Measurements from ENCODE around the gene OR8S1.
"Not testable (repeated sequence)": the region's sequence is repeated elsewhere in the genome, so short reads cannot be mapped to it uniquely, and the experiment has no call there.

The OR8S1 gene

GRCh38 chr12:48512855-48513254 is 12.6 kb upstream of the OR8S1 start:
- Histone ChIP-seq H3K27ac (ENCODE audit: low read depth, low read length, severe bottlenecking) (no peak overlapping the region), H3K36me3 (ENCODE audit: control insufficient read depth, insufficient read depth, low read length) (no peaks in the 10 kb centered on the region), H3K9me3 (ENCODE audit: control insufficient read depth, low read length) (peaks cover 12% of the 10 kb centered on the region), H3K4me3 (ENCODE audit: extremely low read depth, insufficient read depth, low read length, poor library complexity, severe bottlenecking) (no peak overlapping the region), H3K4me1 (ENCODE audit: control insufficient read depth, insufficient read depth, low read length, poor library complexity, severe bottlenecking) (no peaks in the 10 kb centered on the region)
- WGBS, 2 experiments (ENCODE audit: insufficient coverage in 2 of 2): 45% methylated on average over 2 of the region's 2 CpGs

- Histone ChIP-seq H3K9me3 (ENCODE audit: control insufficient read depth, low read length) (peaks cover 12% of the 10 kb centered on the region), H3K4me1 (ENCODE audit: control insufficient read depth, insufficient read depth, low read length, poor library complexity, severe bottlenecking) (no peaks in the 10 kb centered on the region), H3K27ac (ENCODE audit: low read depth, low read length, severe bottlenecking) (no peak overlapping the region), H3K4me3 (ENCODE audit: extremely low read depth, insufficient read depth, low read length, poor library complexity, severe bottlenecking) (no peak overlapping the region), H3K36me3 (ENCODE audit: control insufficient read depth, insufficient read depth, low read length) (no peaks in the 10 kb centered on the region)
- no CpG with 5 or more reads among the region's 1 CpG for WGBS, 2 experiments (ENCODE audit: insufficient coverage in 2 of 2)
Measured at GRCh38 chr12:48514728-48515127, 10.7 kb upstream of the OR8S1 start.

GRCh38 chr12:48520381-48520780 is 5.1 kb upstream of the OR8S1 start:
- not testable (repeated sequence) for H3K36me3 ChIP-seq (ENCODE audit: control insufficient read depth, insufficient read depth, low read length); H3K4me1 ChIP-seq (ENCODE audit: control insufficient read depth, insufficient read depth, low read length, poor library complexity, severe bottlenecking); H3K4me3 ChIP-seq (ENCODE audit: extremely low read depth, insufficient read depth, low read length, poor library complexity, severe bottlenecking); H3K9me3 ChIP-seq (ENCODE audit: control insufficient read depth, low read length); H3K27ac ChIP-seq (ENCODE audit: low read depth, low read length, severe bottlenecking)
- 77 to 86% methylated on average over 5 to 12 of the region's 24 CpGs for WGBS, 2 experiments (ENCODE audit: insufficient coverage in 2 of 2)

- WGBS, 2 experiments (ENCODE audit: insufficient coverage in 2 of 2): 92 to 96% methylated on average over 44 of the region's 44 CpGs
- no peaks in the 10 kb centered on the region for H3K36me3 ChIP-seq (ENCODE audit: control insufficient read depth, insufficient read depth, low read length)
- no peaks in the 10 kb centered on the region for H3K4me1 ChIP-seq (ENCODE audit: control insufficient read depth, insufficient read depth, low read length, poor library complexity, severe bottlenecking)
- H3K9me3 ChIP-seq (ENCODE audit: control insufficient read depth, low read length): no peaks in the 10 kb centered on the region
- H3K27ac ChIP-seq (ENCODE audit: low read depth, low read length, severe bottlenecking): no peak overlapping the region
- no peak overlapping the region for H3K4me3 ChIP-seq (ENCODE audit: extremely low read depth, insufficient read depth, low read length, poor library complexity, severe bottlenecking)
Measured at GRCh38 chr12:48527891-48528670, 2.6 kb downstream of the OR8S1 start.

GRCh38 chr12:48532601-48533000 is 7.2 kb downstream of the OR8S1 start:
- Histone ChIP-seq H3K9me3 (ENCODE audit: control insufficient read depth, low read length) (no peaks in the 10 kb centered on the region), H3K4me3 (ENCODE audit: extremely low read depth, insufficient read depth, low read length, poor library complexity, severe bottlenecking) (no peak overlapping the region), H3K4me1 (ENCODE audit: control insufficient read depth, insufficient read depth, low read length, poor library complexity, severe bottlenecking) (no peaks in the 10 kb centered on the region), H3K27ac (ENCODE audit: low read depth, low read length, severe bottlenecking) (no peak overlapping the region), H3K36me3 (ENCODE audit: control insufficient read depth, insufficient read depth, low read length) (no peaks in the 10 kb centered on the region)

GRCh38 chr12:48536602-48537001 is 11.2 kb downstream of the OR8S1 start:
- Histone ChIP-seq H3K36me3 (ENCODE audit: control insufficient read depth, insufficient read depth, low read length) (no peaks in the 10 kb centered on the region), H3K9me3 (ENCODE audit: control insufficient read depth, low read length) (no peaks in the 10 kb centered on the region), H3K27ac (ENCODE audit: low read depth, low read length, severe bottlenecking) (no peak overlapping the region), H3K4me3 (ENCODE audit: extremely low read depth, insufficient read depth, low read length, poor library complexity, severe bottlenecking) (no peak overlapping the region), H3K4me1 (ENCODE audit: control insufficient read depth, insufficient read depth, low read length, poor library complexity, severe bottlenecking) (no peaks in the 10 kb centered on the region)
- WGBS, 2 experiments (ENCODE audit: insufficient coverage in 2 of 2): no CpG with 5 or more reads among the region's 1 CpG

- no peak overlapping the region for H3K27ac ChIP-seq (ENCODE audit: low read depth, low read length, severe bottlenecking)
- no peak overlapping the region for H3K4me3 ChIP-seq (ENCODE audit: extremely low read depth, insufficient read depth, low read length, poor library complexity, severe bottlenecking)
- no peaks in the 10 kb centered on the region for H3K36me3 ChIP-seq (ENCODE audit: control insufficient read depth, insufficient read depth, low read length)
- 33 to 71% methylated on average over 1 to 3 of the region's 8 CpGs for WGBS, 2 experiments (ENCODE audit: insufficient coverage in 2 of 2)
- H3K4me1 ChIP-seq (ENCODE audit: control insufficient read depth, insufficient read depth, low read length, poor library complexity, severe bottlenecking): no peaks in the 10 kb centered on the region
- no peaks in the 10 kb centered on the region for H3K9me3 ChIP-seq (ENCODE audit: control insufficient read depth, low read length)
Measured at GRCh38 chr12:48542300-48542928, 17.0 kb downstream of the OR8S1 start.

- H3K4me1 ChIP-seq (ENCODE audit: control insufficient read depth, insufficient read depth, low read length, poor library complexity, severe bottlenecking): no peaks in the 10 kb centered on the region
- H3K36me3 ChIP-seq (ENCODE audit: control insufficient read depth, insufficient read depth, low read length): no peaks in the 10 kb centered on the region
- H3K9me3 ChIP-seq (ENCODE audit: control insufficient read depth, low read length): no peaks in the 10 kb centered on the region
- no peak overlapping the region for H3K27ac ChIP-seq (ENCODE audit: low read depth, low read length, severe bottlenecking)
- 76 to 87% methylated on average over 2 to 3 of the region's 4 CpGs for WGBS, 2 experiments (ENCODE audit: insufficient coverage in 2 of 2)
- H3K4me3 ChIP-seq (ENCODE audit: extremely low read depth, insufficient read depth, low read length, poor library complexity, severe bottlenecking): no peak overlapping the region
Measured at GRCh38 chr12:48545833-48546469, 20.5 kb downstream of the OR8S1 start.

GRCh38 chr12:48547012-48547411 is 21.6 kb downstream of the OR8S1 start:
- no CpG with 5 or more reads among the region's 3 CpGs for WGBS, 2 experiments (ENCODE audit: insufficient coverage in 2 of 2)
- not testable (repeated sequence) for H3K36me3 ChIP-seq (ENCODE audit: control insufficient read depth, insufficient read depth, low read length); H3K9me3 ChIP-seq (ENCODE audit: control insufficient read depth, low read length); H3K4me3 ChIP-seq (ENCODE audit: extremely low read depth, insufficient read depth, low read length, poor library complexity, severe bottlenecking); H3K27ac ChIP-seq (ENCODE audit: low read depth, low read length, severe bottlenecking); H3K4me1 ChIP-seq (ENCODE audit: control insufficient read depth, insufficient read depth, low read length, poor library complexity, severe bottlenecking)

- not testable (repeated sequence) for H3K4me3 ChIP-seq (ENCODE audit: extremely low read depth, insufficient read depth, low read length, poor library complexity, severe bottlenecking); H3K4me1 ChIP-seq (ENCODE audit: control insufficient read depth, insufficient read depth, low read length, poor library complexity, severe bottlenecking); H3K36me3 ChIP-seq (ENCODE audit: control insufficient read depth, insufficient read depth, low read length); H3K9me3 ChIP-seq (ENCODE audit: control insufficient read depth, low read length); H3K27ac ChIP-seq (ENCODE audit: low read depth, low read length, severe bottlenecking)
- WGBS, 2 experiments (ENCODE audit: insufficient coverage in 2 of 2): 88% methylated on average over 7 of the region's 13 CpGs; no CpG with 5 or more reads in 1 of the 2 experiments
Measured at GRCh38 chr12:48551636-48552035, 26.2 kb downstream of the OR8S1 start.

Data from mesodermal cell (in vitro differentiated cells).